ENCODE results near the gene AMZ1.
A peak's percentile ranks its signal among the peaks of the same experiment; 100 is the strongest.

The AMZ1 gene

DNA sequence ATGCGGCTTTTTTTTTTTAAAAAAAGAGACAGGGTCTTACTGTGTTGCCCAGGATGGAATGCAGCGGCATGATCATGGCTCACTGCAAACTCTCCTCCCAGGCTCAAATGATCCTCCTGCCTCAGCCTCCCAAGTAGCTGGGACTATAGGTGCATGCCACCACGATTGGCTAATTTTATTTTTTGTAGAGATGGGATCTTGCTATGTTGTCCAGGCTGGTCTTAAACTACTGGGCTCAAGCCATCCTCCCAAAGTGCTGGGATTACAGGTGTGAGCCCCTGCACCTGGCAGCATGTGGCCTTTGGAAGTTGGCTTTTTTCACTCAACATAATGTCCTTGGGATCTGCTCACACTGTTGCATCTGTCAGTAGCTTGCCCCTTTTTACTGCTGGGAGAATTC lies 65.1 kb downstream of the AMZ1 start:
- Mint-ChIP-seq H3K4me1 (peaks cover 22% of the 10 kb centered on the region), H3K9me3 (peaks cover 50% of the 10 kb centered on the region), H3K4me3 (no peak overlapping the region), H3K27ac (no peak overlapping the region), H3K27me3 (ENCODE audit: low read depth, poor library complexity) (peaks cover 2% of the 10 kb centered on the region), H3K36me3 (ENCODE audit: low read depth) (peaks cover 62% of the 10 kb centered on the region)
- no peak for DNase-seq
- TF ChIP-seq, protein P1, sequence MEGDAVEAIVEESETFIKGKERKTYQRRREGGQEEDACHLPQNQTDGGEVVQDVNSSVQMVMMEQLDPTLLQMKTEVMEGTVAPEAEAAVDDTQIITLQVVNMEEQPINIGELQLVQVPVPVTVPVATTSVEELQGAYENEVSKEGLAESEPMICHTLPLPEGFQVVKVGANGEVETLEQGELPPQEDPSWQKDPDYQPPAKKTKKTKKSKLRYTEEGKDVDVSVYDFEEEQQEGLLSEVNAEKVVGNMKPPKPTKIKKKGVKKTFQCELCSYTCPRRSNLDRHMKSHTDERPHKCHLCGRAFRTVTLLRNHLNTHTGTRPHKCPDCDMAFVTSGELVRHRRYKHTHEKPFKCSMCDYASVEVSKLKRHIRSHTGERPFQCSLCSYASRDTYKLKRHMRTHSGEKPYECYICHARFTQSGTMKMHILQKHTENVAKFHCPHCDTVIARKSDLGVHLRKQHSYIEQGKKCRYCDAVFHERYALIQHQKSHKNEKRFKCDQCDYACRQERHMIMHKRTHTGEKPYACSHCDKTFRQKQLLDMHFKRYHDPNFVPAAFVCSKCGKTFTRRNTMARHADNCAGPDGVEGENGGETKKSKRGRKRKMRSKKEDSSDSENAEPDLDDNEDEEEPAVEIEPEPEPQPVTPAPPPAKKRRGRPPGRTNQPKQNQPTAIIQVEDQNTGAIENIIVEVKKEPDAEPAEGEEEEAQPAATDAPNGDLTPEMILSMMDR (IDR thresholded peaks at IDR 0.05): no peak

GRCh38 chr7:2754086-2754485 lies 66.1 kb downstream of the AMZ1 start:
- Mint-ChIP-seq H3K27me3 (ENCODE audit: low read depth, poor library complexity) (peaks cover 2% of the 10 kb centered on the region), H3K36me3 (ENCODE audit: low read depth) (peaks cover 67% of the 10 kb centered on the region), H3K4me3 (no peak overlapping the region), H3K4me1 (peaks cover 29% of the 10 kb centered on the region), H3K27ac (peak overlapping the region; percentile 46), H3K9me3 (peaks cover 45% of the 10 kb centered on the region)
- no peak for DNase-seq
- TF ChIP-seq, protein P1 (IDR thresholded peaks at IDR 0.05): no peak

DNA sequence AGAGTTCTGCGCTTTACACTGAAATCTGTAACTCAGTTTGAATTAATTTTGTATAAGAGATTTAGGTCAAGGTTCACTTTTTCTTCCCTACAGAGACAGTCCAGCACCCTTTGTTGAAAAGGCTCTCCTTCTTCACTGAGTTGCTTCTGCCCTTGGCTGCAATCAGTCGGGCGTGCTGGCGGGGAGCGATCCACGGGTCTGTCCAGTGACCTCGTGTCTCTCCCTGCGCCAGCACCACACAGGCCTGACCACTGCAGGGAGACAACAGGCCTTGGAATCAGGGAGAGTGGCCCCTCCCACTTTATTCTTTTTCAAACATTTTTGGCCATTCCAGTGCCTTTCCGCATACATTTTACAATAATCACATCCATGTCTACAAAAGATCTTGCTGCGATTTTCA lies 66.9 kb downstream of the AMZ1 start:
- Mint-ChIP-seq H3K9me3 (peaks cover 37% of the 10 kb centered on the region), H3K4me1 (peaks cover 37% of the 10 kb centered on the region), H3K36me3 (ENCODE audit: low read depth) (peaks cover 64% of the 10 kb centered on the region), H3K27ac (no peak overlapping the region), H3K27me3 (ENCODE audit: low read depth, poor library complexity) (peaks cover 2% of the 10 kb centered on the region), H3K4me3 (no peak overlapping the region)
- no peak for DNase-seq
- TF ChIP-seq, protein P1 (IDR thresholded peaks at IDR 0.05): no peak

GRCh38 chr7:2755531-2755930 lies 67.5 kb downstream of the AMZ1 start:
- peaks cover 2% of the 10 kb centered on the region for H3K27me3 Mint-ChIP-seq (ENCODE audit: low read depth, poor library complexity)
- H3K27ac Mint-ChIP-seq: no peak overlapping the region
- DNase-seq: no peak
- H3K36me3 Mint-ChIP-seq (ENCODE audit: low read depth): peaks cover 60% of the 10 kb centered on the region
- TF ChIP-seq, protein P1 (IDR thresholded peaks at IDR 0.05): no peak
- peaks cover 31% of the 10 kb centered on the region for H3K9me3 Mint-ChIP-seq
- peaks cover 42% of the 10 kb centered on the region for H3K4me1 Mint-ChIP-seq
- H3K4me3 Mint-ChIP-seq: no peak overlapping the region

GRCh38 chr7:2757361-2757903 lies 69.4 kb downstream of the AMZ1 start:
- H3K27ac Mint-ChIP-seq: peak overlapping the region; percentile 89
- H3K36me3 Mint-ChIP-seq (ENCODE audit: low read depth): peaks cover 72% of the 10 kb centered on the region
- no peak for DNase-seq
- H3K9me3 Mint-ChIP-seq: peaks cover 22% of the 10 kb centered on the region
- H3K27me3 Mint-ChIP-seq (ENCODE audit: low read depth, poor library complexity): peaks cover 2% of the 10 kb centered on the region
- no peak overlapping the region for H3K4me3 Mint-ChIP-seq
- TF ChIP-seq, protein P1 (IDR thresholded peaks at IDR 0.05): no peak
- peaks cover 58% of the 10 kb centered on the region for H3K4me1 Mint-ChIP-seq

GRCh38 chr7:2757904-2758672 lies 70.1 kb downstream of the AMZ1 start:
- Mint-ChIP-seq H3K36me3 (ENCODE audit: low read depth) (peaks cover 74% of the 10 kb centered on the region), H3K9me3 (peaks cover 22% of the 10 kb centered on the region), H3K4me1 (peaks cover 64% of the 10 kb centered on the region), H3K4me3 (no peak overlapping the region), H3K27ac (peak overlapping the region; percentile 89), H3K27me3 (ENCODE audit: low read depth, poor library complexity) (peaks cover 3% of the 10 kb centered on the region)
- TF ChIP-seq, protein P1 (IDR thresholded peaks at IDR 0.05): no peak
- DNase-seq: no peak

Measured in nephron progenitor cell (in vitro differentiated cells).